SK-N-SH (cell line): ENCODE measurements around the gene NSUN7. TPM values are rescaled to one million over a fixed set of nuclear protein-coding genes. Genes with fewer than 3 reads are reported as not detected.

ENCODE experiments used
- CTCF ChIA-PET: fragments of 300-600, 350-600 bp; formaldehyde crosslinking; extraction: SDS; loops from one replicate; lab custom pipeline; 2021; lab: Yijun Ruan, JAX
- POLR2A ChIA-PET: fragments of 350-600 bp; sonication (Branson Sonifier 250); formaldehyde crosslinking; extraction: SDS; loops from one replicate; lab custom pipeline; 2020; ENCODE audit warnings: antibody characterized with exemption, inconsistent platforms; lab: Yijun Ruan, JAX
- DNase-seq: peaks from one replicate; pipeline ENCODE4 v3.0.0; 2012
- H2AFZ ChIP-seq: fragments of 200-600 bp; sonication (generic); 2 replicates; pipeline ENCODE4 v1.8.1; 2016; ENCODE audit warnings: antibody characterized with exemption, mild to moderate bottlenecking, low read depth
- H3F3A ChIP-seq: fragments of 200-600 bp; sonication (generic); replicated peaks from 2 replicates; pipeline ENCODE3; 2016; ENCODE audit warnings: antibody characterized with exemption, mild to moderate bottlenecking; ENCODE audit not compliant: insufficient read depth
- H3K27ac ChIP-seq, 2 experiments: fragments of 200-500 bp in 1 of 2; fragments of 200-600 bp in 1 of 2; sonication (Bioruptor generic) in 1 of 2; sonication (generic), shearing (Covaris generic) in 1 of 2; 2 replicates each; pipeline versions ENCODE4 v1.5.1 to v1.6.1; 2014 to 2016; ENCODE audit warnings: low read depth in 2 of 2, inconsistent platforms in 1 of 2, low read length in 1 of 2, mild to moderate bottlenecking in 1 of 2, mixed read lengths in 1 of 2
- H3K27me3 ChIP-seq: fragments of 200-600 bp; sonication (generic), shearing (Covaris generic); 2 replicates; pipeline ENCODE4 v1.6.1; 2016; ENCODE audit warnings: mixed run types; ENCODE audit not compliant: insufficient read depth
- H3K36me3 ChIP-seq, 2 experiments: fragments of 200-500 bp in 1 of 2; fragments of 200-600 bp in 1 of 2; sonication (Bioruptor generic) in 1 of 2; sonication (generic) in 1 of 2; replicated peaks in 1 of 2; 2 replicates each; pipeline versions ENCODE3 to v1.5.1; 2014 to 2016; ENCODE audit warnings: low read length in 1 of 2, mild to moderate bottlenecking in 1 of 2; ENCODE audit not compliant: insufficient read depth in 2 of 2, control insufficient read depth in 1 of 2
- H3K4me1 ChIP-seq, 2 experiments: fragments of 200-500 bp in 1 of 2; fragments of 200-600 bp in 1 of 2; sonication (Bioruptor generic) in 1 of 2; sonication (generic), shearing (Covaris generic) in 1 of 2; 2 replicates each; pipeline versions ENCODE4 v1.5.1 to v1.6.1; 2014 to 2016; ENCODE audit warnings: low read depth in 1 of 2, low read length in 1 of 2, mixed run types in 1 of 2; ENCODE audit not compliant: insufficient read depth in 2 of 2, control insufficient read depth in 1 of 2
- H3K4me2 ChIP-seq: fragments of 200-600 bp; sonication (generic), shearing (Covaris generic); 2 replicates; pipeline ENCODE4 v1.6.1; 2017; ENCODE audit warnings: mixed run types
- H3K4me3 ChIP-seq, 2 experiments: fragments of 200-500 bp in 1 of 2; fragments of 200-600 bp in 1 of 2; sonication (Bioruptor generic) in 1 of 2; sonication (generic), shearing (Covaris generic) in 1 of 2; 2 replicates each; pipeline versions ENCODE4 v1.5.1 to v1.8.1; 2014 to 2016; ENCODE audit warnings: low read depth in 2 of 2, inconsistent platforms in 1 of 2, low read length in 1 of 2, mild to moderate bottlenecking in 1 of 2, mixed read lengths in 1 of 2, moderate library complexity in 1 of 2
- H3K79me2 ChIP-seq: fragments of 200-600 bp; sonication (generic); 2 replicates; pipeline ENCODE4 v1.8.1; 2017; ENCODE audit warnings: mild to moderate bottlenecking; ENCODE audit not compliant: insufficient read depth
- H3K9ac ChIP-seq: fragments of 200-600 bp; sonication (generic); 2 replicates; pipeline ENCODE4 v1.6.1; 2017; ENCODE audit warnings: mixed run types
- H3K9me2 ChIP-seq: fragments of 200-600 bp; sonication (generic); 2 replicates; pipeline ENCODE4 v1.6.1; 2017; ENCODE audit warnings: mixed run types
- H3K9me3 ChIP-seq: fragments of 200-600 bp; sonication (generic); 2 replicates; pipeline ENCODE4 v1.6.1; 2017; ENCODE audit warnings: mixed run types, mild to moderate bottlenecking, moderate library complexity
- H4K20me1 ChIP-seq: fragments of 200-600 bp; sonication (generic); 2 replicates; pipeline ENCODE4 v1.6.1; 2017; ENCODE audit warnings: mild to moderate bottlenecking, mixed run types; ENCODE audit not compliant: insufficient read depth
- CHD2 ChIP-seq: fragments of 150-350 bp; IDR thresholded peaks from 2 replicates; pipeline ENCODE4 v1.6.1; 2018; ENCODE audit warnings: low read length; ENCODE audit not compliant: partially characterized antibody
- EZH2phosphoT487 ChIP-seq: fragments of 200-600 bp; sonication (generic); IDR thresholded peaks from 2 replicates; pipeline ENCODE4 v1.6.1; 2017; ENCODE audit warnings: low read depth, mixed run types, mild to moderate bottlenecking, antibody characterized with exemption, moderate library complexity, borderline replicate concordance
- FOSL2 ChIP-seq: IDR thresholded peaks from 2 replicates; pipeline ENCODE4 v1.4.0; 2012; ENCODE audit warnings: low read depth, mild to moderate bottlenecking, moderate library complexity, borderline replicate concordance
- FOXM1 ChIP-seq: IDR thresholded peaks from 2 replicates; pipeline ENCODE4 v1.4.0; 2012; ENCODE audit warnings: low read depth, mild to moderate bottlenecking
- GABPA ChIP-seq: IDR thresholded peaks from 2 replicates; pipeline ENCODE4 v1.4.0; 2012; ENCODE audit warnings: low read depth, mild to moderate bottlenecking
- IRF3 ChIP-seq: fragments of 150-350 bp; IDR thresholded peaks from 2 replicates; pipeline ENCODE4 v1.6.1; 2016; ENCODE audit warnings: mild to moderate bottlenecking, low read depth, low read length
- JUND ChIP-seq: IDR thresholded peaks from 2 replicates; pipeline ENCODE4 v1.4.0; 2012
- MEF2A ChIP-seq: IDR thresholded peaks from 2 replicates; pipeline ENCODE4 v1.4.0; 2012; ENCODE audit warnings: low read depth, borderline replicate concordance
- MXI1 ChIP-seq: IDR thresholded peaks from 2 replicates; pipeline ENCODE4 v1.6.1; 2012; ENCODE audit warnings: mild to moderate bottlenecking, low read depth, low read length, improper control_type of control experiment
- NFIC ChIP-seq: IDR thresholded peaks from 2 replicates; pipeline ENCODE4 v1.4.0; 2012; ENCODE audit warnings: borderline replicate concordance
- PBX3 ChIP-seq: IDR thresholded peaks from 2 replicates; pipeline ENCODE4; 2012
- POLR2AphosphoS5 ChIP-seq: IDR thresholded peaks from 2 replicates; pipeline ENCODE4 v1.6.1; 2012; ENCODE audit warnings: low read depth, low read length
- RCOR1 ChIP-seq: fragments of 150-350 bp; IDR thresholded peaks from 2 replicates; pipeline ENCODE4 v1.6.1; 2017; ENCODE audit warnings: antibody characterized with exemption, low read length
- RFX5 ChIP-seq: IDR thresholded peaks from 2 replicates; pipeline ENCODE4 v1.6.1; 2012; ENCODE audit warnings: mild to moderate bottlenecking, improper control_type of control experiment, low read length
- RXRA ChIP-seq: IDR thresholded peaks from 2 replicates; pipeline ENCODE4 v1.4.0; 2012; ENCODE audit warnings: low read depth, mild to moderate bottlenecking, borderline replicate concordance
- SMC3 ChIP-seq: IDR thresholded peaks from 2 replicates; pipeline ENCODE4 v1.6.1; 2012; ENCODE audit warnings: low read depth, low read length, improper control_type of control experiment
- TAF1 ChIP-seq: IDR thresholded peaks from 2 replicates; pipeline ENCODE4 v1.6.1; 2012; ENCODE audit warnings: low read depth, mild to moderate bottlenecking, low read length, moderate library complexity, borderline replicate concordance
- USF1 ChIP-seq: IDR thresholded peaks from 2 replicates; pipeline ENCODE4 v1.4.0; 2012; ENCODE audit warnings: low read depth, borderline replicate concordance
- USF2 ChIP-seq: fragments of 150-350 bp; IDR thresholded peaks from 2 replicates; pipeline ENCODE4 v1.6.1; 2017; ENCODE audit warnings: antibody characterized with exemption, low read length, low read depth, borderline replicate concordance
- WGBS: methylation state at CpG from one replicate; pipeline ENCODE4 v1.1.6; 2017; ENCODE audit warnings: low lambda C conversion rate; 5-methylcytosine and 5-hydroxymethylcytosine counted together
- polyA plus RNA-seq, 3 experiments: library from polyadenylated mRNA; depleted of rRNA; stranded (reverse); fragments of >200 nt; gene quantifications; 2 replicates each; pipeline ENCODE4 v1.2.3, GENCODE V29; 2012

The NSUN7 gene
- polyA plus RNA-seq, 1 of the 3 experiments (the other 2 are of a cell fraction): 0.28 TPM

- DNase-seq: no peak
- CTCF ChIA-PET: no interaction called here
- Histone ChIP-seq H3K9me3 (no peaks in the 10 kb centered on the region), H3K27me3 (no peaks in the 10 kb centered on the region), H3K36me3 (no peaks in the 10 kb centered on the region)
- TF ChIP-seq GABPA (no peak), RFX5 (no peak), MEF2A (no peak), USF2 (no peak), FOXM1 (no peak), IRF3 (no peak), SMC3 (no peak), RXRA (no peak), NFIC (no peak), PBX3 (no peak), POLR2AphosphoS5 (no peak)
- TF ChIP-seq, all 33 proteins: peak for 0
- H3K79me2 ChIP-seq: no peaks in the 10 kb centered on the region
- no peak overlapping the region for H3K4me3 ChIP-seq
- H3F3A ChIP-seq: peaks cover 9% of the 10 kb centered on the region
- no peak overlapping the region for H3K27ac ChIP-seq
- POLR2A ChIA-PET: no interaction called here
- no peaks in the 10 kb centered on the region; the same call in 1 of the 2 replicates for H3K9me2 ChIP-seq
- no peaks in the 10 kb centered on the region for H4K20me1 ChIP-seq
- no peak overlapping the region for H2AFZ ChIP-seq
- no peaks in the 10 kb centered on the region for H3K4me1 ChIP-seq
- no peak overlapping the region for H3K4me2 ChIP-seq
- 80% methylated on average over 5 of the region's 5 CpGs for WGBS
- no peak overlapping the region for H3K9ac ChIP-seq
Measured at GRCh38 chr4:40702137-40702799, 47.5 kb upstream of the NSUN7 start.

- Histone ChIP-seq H3K4me2 (no peak overlapping the region), H3K9me2 (no peaks in the 10 kb centered on the region; the same call in 1 of the 2 replicates), H3K27me3 (no peaks in the 10 kb centered on the region), H3K4me1 (no peaks in the 10 kb centered on the region), H3K9me3 (no peaks in the 10 kb centered on the region), H3K36me3 (no peaks in the 10 kb centered on the region), H3K27ac (no peak overlapping the region), H3K4me3 (no peak overlapping the region), H3K9ac (no peak overlapping the region), H3K79me2 (no peaks in the 10 kb centered on the region), H3F3A (peaks cover 9% of the 10 kb centered on the region), H2AFZ (no peak overlapping the region), H4K20me1 (no peaks in the 10 kb centered on the region)
- TF ChIP-seq RXRA (no peak), TAF1 (no peak), MXI1 (no peak), FOSL2 (no peak), EZH2phosphoT487 (no peak), USF2 (no peak), JUND (no peak), USF1 (no peak), RCOR1 (no peak), CHD2 (no peak), FOXM1 (no peak)
- POLR2A ChIA-PET: no interaction called here
- CTCF ChIA-PET: no interaction called here
- WGBS: 50% methylated on average over 2 of the region's 2 CpGs
- DNase-seq: no peak
Measured at GRCh38 chr4:40702800-40703151, 47.0 kb upstream of the NSUN7 start.
